ENCODE measurements around the gene ZFAND5. TPM values are rescaled to one million over a fixed set of nuclear protein-coding genes. Genes with fewer than 3 reads are reported as not detected.

ZFAND5 gene
- total RNA-seq, 1 donor from 2014 or later, result 218 TPM

- no peak for DNase-seq
- H3K27ac Mint-ChIP-seq (ENCODE audit: unreplicated experiment), result no peak overlapping the region
These were observed 42.7 kb downstream of the ZFAND5 start for GRCh38 chr9:72322259-72322658.

GRCh38 chr9:72315510-72316311, 49.3 kb downstream of the ZFAND5 start:
- Mint-ChIP-seq H3K27me3 (ENCODE audit: unreplicated experiment) (no peaks in the 10 kb centered on the region), H3K4me1 (ENCODE audit: low read depth, unreplicated experiment) (peaks cover 5% of the 10 kb centered on the region)

More at GRCh38 chr9:72322259-72322658, 42.7 kb downstream of the ZFAND5 start:
- no peaks in the 10 kb centered on the region for H3K36me3 Mint-ChIP-seq (ENCODE audit: unreplicated experiment)
- no peak overlapping the region for H3K4me3 Mint-ChIP-seq (ENCODE audit: unreplicated experiment)
- no peak for TF ChIP-seq CTCF (IDR thresholded peaks at IDR 0.05; ENCODE audit: partially characterized antibody, unreplicated experiment)
- H3K4me1 Mint-ChIP-seq (ENCODE audit: low read depth, unreplicated experiment), result no peaks in the 10 kb centered on the region
- no peaks in the 10 kb centered on the region for H3K27me3 Mint-ChIP-seq (ENCODE audit: unreplicated experiment)
- H3K9me3 Mint-ChIP-seq (ENCODE audit: unreplicated experiment), result peaks cover 4% of the 10 kb centered on the region

GRCh38 chr9:72315089-72315509, 49.9 kb downstream of the ZFAND5 start:
- DNase-seq, result no peak
- Mint-ChIP-seq H3K36me3 (ENCODE audit: unreplicated experiment) (no peaks in the 10 kb centered on the region), H3K4me3 (ENCODE audit: unreplicated experiment) (no peak overlapping the region), H3K27ac (ENCODE audit: unreplicated experiment) (no peak overlapping the region), H3K9me3 (ENCODE audit: unreplicated experiment) (no peaks in the 10 kb centered on the region), H3K27me3 (ENCODE audit: unreplicated experiment) (no peaks in the 10 kb centered on the region), H3K4me1 (ENCODE audit: low read depth, unreplicated experiment) (peaks cover 5% of the 10 kb centered on the region)
- TF ChIP-seq CTCF (IDR thresholded peaks at IDR 0.05; ENCODE audit: partially characterized antibody, unreplicated experiment), result no peak

More at GRCh38 chr9:72315510-72316311, 49.3 kb downstream of the ZFAND5 start:
- Mint-ChIP-seq H3K4me3 (ENCODE audit: unreplicated experiment) (no peak overlapping the region), H3K36me3 (ENCODE audit: unreplicated experiment) (no peaks in the 10 kb centered on the region), H3K9me3 (ENCODE audit: unreplicated experiment) (no peaks in the 10 kb centered on the region), H3K27ac (ENCODE audit: unreplicated experiment) (no peak overlapping the region)
- DNase-seq, result no peak
- no peak for TF ChIP-seq CTCF (IDR thresholded peaks at IDR 0.05; ENCODE audit: partially characterized antibody, unreplicated experiment)

GRCh38 chr9:72313507-72313906, 51.5 kb downstream of the ZFAND5 start:
- no peaks in the 10 kb centered on the region for H3K27me3 Mint-ChIP-seq (ENCODE audit: unreplicated experiment)
- no peak for DNase-seq
- H3K4me3 Mint-ChIP-seq (ENCODE audit: unreplicated experiment), result no peak overlapping the region
- H3K36me3 Mint-ChIP-seq (ENCODE audit: unreplicated experiment), result no peaks in the 10 kb centered on the region
- H3K27ac Mint-ChIP-seq (ENCODE audit: unreplicated experiment), result no peak overlapping the region
- peaks cover 5% of the 10 kb centered on the region for H3K4me1 Mint-ChIP-seq (ENCODE audit: low read depth, unreplicated experiment)
- no peak for TF ChIP-seq CTCF (IDR thresholded peaks at IDR 0.05; ENCODE audit: partially characterized antibody, unreplicated experiment)
- H3K9me3 Mint-ChIP-seq (ENCODE audit: unreplicated experiment), result no peaks in the 10 kb centered on the region

GRCh38 chr9:72312386-72312987, 52.5 kb downstream of the ZFAND5 start:
- no peak overlapping the region for H3K27ac Mint-ChIP-seq (ENCODE audit: unreplicated experiment)
- no peaks in the 10 kb centered on the region for H3K27me3 Mint-ChIP-seq (ENCODE audit: unreplicated experiment)
- H3K36me3 Mint-ChIP-seq (ENCODE audit: unreplicated experiment), result no peaks in the 10 kb centered on the region
- H3K4me3 Mint-ChIP-seq (ENCODE audit: unreplicated experiment), result no peak overlapping the region
- H3K4me1 Mint-ChIP-seq (ENCODE audit: low read depth, unreplicated experiment), result peaks cover 5% of the 10 kb centered on the region
- H3K9me3 Mint-ChIP-seq (ENCODE audit: unreplicated experiment), result no peaks in the 10 kb centered on the region
- DNase-seq, result no peak
- TF ChIP-seq CTCF (IDR thresholded peaks at IDR 0.05; ENCODE audit: partially characterized antibody, unreplicated experiment), result no peak
